Keratinocyte (primary cell): Measurements from ENCODE around the gene HDAC10.

Experiments used
- EZH2 ChIP-seq: IDR thresholded peaks from one replicate; pipeline ENCODE4 v1.6.1; 2012; ENCODE audit warnings: inconsistent platforms, mild to moderate bottlenecking, low read length, moderate library complexity
- TF ChIP-seq, protein P1 (sequence below), 3 experiments: IDR thresholded peaks in 1 of 3; conservative IDR thresholded peaks in 1 of 3; optimal IDR thresholded peaks in 1 of 3; 2 replicates in 2 of 3; 3 replicates in 1 of 3; pipeline versions ENCODE3 to v1.5.1; 2011; ENCODE audit warnings: low read length in 3 of 3, mild to moderate bottlenecking in 3 of 3, moderate library complexity in 2 of 3, control low read depth in 1 of 3, inconsistent platforms in 1 of 3; ENCODE audit not compliant: insufficient read depth in 2 of 3; ENCODE audit errors: extremely low read depth in 1 of 3

DNA sequence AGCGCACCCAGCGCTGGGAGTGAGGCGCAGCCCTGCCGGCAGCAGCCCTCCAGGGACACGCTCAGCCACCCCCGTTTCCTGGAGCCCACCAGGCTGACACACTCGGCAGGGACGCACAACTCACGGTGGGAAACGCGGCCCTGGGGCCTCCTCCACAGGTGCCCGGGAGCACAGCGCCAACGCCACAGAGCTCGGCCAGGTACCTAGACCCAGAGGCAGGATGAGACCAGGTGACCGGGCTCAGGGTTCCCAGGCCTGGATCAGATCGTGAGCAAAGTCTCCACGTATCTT, 24.2 kb downstream of the HDAC10 start:
- TF ChIP-seq, protein P1, sequence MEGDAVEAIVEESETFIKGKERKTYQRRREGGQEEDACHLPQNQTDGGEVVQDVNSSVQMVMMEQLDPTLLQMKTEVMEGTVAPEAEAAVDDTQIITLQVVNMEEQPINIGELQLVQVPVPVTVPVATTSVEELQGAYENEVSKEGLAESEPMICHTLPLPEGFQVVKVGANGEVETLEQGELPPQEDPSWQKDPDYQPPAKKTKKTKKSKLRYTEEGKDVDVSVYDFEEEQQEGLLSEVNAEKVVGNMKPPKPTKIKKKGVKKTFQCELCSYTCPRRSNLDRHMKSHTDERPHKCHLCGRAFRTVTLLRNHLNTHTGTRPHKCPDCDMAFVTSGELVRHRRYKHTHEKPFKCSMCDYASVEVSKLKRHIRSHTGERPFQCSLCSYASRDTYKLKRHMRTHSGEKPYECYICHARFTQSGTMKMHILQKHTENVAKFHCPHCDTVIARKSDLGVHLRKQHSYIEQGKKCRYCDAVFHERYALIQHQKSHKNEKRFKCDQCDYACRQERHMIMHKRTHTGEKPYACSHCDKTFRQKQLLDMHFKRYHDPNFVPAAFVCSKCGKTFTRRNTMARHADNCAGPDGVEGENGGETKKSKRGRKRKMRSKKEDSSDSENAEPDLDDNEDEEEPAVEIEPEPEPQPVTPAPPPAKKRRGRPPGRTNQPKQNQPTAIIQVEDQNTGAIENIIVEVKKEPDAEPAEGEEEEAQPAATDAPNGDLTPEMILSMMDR (optimal IDR thresholded peaks at IDR 0.05 in 1 of 3, IDR thresholded peaks at IDR 0.05 in 1 of 3, conservative IDR thresholded peaks at IDR 0.05 in 1 of 3; ENCODE audit: extremely low read depth in 1 of 3, insufficient read depth in 2 of 3, low read length in 3 of 3), result no peak
- TF ChIP-seq EZH2, result no peak
